Activated CD8-positive, alpha-beta memory T cell treated with anti-CD3 and anti-CD28 coated beads, Interleukin-2, amount 50 U/mL, for 4 hours (primary cell): Measurements from ENCODE around the gene RASL12.
"Not testable (repeated sequence)": the region's sequence is repeated elsewhere in the genome, so short reads cannot be mapped to it uniquely, and the experiment has no call there.

Experiments used
- DNase-seq: peaks from one replicate; pipeline ENCODE4 v3.0.0-alpha.2; 2020

The RASL12 gene

DNA sequence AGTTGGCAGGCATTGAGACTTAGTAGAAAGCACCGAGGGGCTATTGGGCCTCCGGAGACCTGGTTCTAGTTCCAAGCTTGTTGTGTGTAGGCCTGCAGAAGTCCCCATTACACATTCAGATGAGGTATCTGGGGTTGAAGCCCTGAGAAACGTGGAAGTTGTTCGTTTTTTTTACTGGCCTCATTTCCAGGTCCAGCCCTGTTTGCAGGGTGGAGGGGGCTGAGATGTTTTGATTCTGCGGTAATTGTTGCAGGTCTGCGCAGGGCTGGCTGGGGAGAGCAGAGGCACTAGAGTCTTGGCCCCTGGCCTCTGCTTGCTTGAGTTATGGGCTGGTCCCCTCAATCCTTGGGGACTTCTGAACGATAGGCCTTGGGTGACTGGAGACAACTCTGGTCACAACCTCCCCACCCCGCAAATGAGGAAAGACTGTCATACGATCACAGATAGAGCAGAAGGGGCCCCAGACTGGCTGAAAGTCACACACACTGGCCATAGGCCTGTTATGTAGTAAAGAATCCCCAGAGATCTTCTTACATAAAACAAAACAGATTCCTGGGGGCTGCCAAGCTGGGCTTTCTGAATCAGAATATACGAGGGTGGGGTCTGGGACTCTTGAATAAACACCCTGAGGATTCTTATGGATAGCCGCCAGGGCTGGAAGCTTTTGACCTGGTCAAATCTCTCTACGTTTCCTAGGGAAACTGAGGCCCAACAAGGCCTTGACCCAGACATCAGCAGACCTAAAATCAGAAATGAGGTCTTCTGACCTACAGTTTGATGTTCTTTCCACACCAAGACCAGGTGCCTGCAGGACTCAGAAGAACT, 24.4 kb upstream of the RASL12 start:
- DNase-seq = no peak

DNA sequence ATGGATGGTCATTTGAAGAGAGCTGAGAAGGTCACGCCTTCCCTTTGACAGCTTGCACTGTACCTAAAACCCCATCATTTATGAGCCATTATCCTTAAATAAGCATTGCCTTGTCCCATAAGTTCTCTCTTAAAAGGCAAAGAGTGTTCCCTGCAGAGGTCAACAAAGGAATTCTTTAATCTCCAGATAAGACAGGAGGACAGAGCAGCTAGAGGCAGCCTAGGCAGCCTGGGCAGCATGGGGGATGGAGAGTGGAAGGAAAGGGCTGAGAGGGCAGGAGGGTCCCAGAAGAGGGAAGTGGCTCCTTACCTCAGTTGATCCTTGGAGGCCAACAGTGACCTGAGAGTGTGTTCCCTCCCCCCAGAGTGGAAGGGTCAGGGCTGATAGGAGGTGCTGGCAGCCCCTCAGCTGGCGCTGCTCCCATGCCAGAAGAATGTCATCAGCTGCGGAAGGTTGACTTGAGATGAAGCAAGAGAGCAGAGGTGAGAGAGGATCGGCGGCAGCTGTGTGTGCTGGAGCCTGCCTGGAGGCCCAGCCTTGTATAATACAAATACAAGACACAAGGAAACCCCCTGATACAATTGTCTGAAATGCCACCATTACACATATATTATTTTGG, 21.5 kb upstream of the RASL12 start:
- no peak for DNase-seq

DNA sequence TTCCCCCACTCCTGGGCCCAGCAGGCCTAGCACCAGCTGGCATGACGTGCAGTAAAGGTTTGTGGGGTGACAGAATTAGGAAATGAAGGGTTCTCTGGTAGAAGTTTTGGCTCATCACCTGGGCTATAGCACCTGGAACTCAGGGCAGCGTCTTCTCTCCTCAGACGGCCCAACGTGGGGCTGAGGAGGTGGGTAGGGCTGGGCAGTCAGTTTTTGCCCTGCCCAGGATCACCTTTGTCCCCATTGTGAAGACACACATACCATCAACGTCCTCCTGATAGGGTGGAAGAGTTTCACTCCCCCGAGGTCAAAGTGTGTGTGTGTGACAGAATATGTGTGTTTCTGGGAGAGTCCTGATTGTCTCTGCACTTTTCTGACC, 20.8 kb upstream of the RASL12 start:
- DNase-seq = no peak

DNA sequence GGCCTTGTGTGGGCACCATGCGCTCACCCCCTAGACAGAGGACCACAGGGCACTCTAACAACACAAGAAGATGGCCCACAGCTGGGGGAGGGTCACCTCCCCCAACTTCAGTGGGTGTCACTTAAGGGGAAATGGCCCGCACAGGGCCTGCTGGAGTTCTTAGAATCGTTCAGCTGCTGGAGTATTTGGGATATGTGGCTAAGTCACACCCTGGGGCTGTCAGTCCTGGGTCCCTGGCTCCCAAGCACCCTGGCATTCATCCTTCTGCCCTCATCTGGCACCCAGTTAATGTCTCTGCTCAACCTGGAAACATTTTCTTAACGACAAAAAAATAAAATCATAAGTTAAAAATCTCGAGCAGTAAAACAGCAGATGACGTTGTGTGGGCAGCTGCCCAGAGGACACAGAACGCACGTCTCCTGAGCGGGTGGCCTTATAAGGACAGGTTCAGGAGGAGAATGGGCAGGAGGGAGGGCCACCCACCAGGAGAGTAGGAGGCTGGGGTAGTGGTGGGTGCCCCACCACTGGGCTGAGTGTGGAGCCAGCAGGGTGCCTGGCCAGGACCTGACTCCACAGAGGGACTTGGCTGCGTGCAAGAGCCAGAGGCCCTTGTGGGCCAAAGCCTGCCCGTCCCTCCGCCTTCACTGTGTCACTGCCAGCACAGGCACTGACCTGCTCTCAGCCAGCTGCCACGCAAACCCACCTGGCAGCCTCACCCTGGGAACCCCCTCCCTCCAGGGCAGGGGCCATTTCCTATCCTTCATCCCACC, 20.3 kb upstream of the RASL12 start:
- DNase-seq = no peak

DNA sequence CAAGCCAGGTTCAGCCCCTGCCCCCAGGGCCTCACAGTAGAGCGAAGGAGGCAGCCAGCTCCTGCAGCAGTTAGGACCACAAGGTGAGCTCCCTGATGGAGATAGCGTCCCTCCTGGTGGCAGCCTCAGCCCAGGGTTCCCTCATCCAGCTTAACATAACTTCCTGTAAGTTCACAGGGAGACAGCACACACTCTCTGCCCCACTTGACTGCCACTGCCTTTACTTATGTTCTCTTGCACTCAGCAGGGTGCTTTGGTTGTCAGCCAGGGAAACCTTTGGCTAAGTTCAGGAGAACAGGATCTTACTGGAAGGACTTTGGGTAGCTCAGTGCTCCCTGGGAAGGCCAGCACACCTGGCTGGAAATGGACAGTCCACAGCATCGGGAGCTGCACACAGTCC, 19.6 kb upstream of the RASL12 start:
- no peak for DNase-seq

DNA sequence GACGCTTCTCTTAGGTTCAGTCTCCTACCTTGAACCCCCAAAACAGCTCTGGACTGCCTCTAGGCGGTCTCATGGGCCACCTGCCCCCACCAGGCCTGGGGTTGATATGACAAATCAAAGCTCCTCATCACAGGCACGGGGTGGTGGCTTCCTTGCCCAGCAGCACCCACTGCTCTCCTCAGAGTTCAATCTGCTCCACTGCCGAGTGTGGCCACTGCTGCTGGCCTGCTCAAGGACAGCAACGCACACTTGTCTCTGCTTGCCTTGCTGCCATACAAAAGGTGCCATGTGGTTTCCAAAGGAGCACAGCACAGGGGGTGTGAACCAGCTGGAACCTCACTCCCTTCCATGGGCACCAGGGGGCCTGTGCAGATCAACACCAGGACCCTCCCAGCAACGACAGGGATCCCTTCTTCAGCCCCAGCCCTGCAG, 18.9 kb upstream of the RASL12 start:
- DNase-seq = no peak

DNA sequence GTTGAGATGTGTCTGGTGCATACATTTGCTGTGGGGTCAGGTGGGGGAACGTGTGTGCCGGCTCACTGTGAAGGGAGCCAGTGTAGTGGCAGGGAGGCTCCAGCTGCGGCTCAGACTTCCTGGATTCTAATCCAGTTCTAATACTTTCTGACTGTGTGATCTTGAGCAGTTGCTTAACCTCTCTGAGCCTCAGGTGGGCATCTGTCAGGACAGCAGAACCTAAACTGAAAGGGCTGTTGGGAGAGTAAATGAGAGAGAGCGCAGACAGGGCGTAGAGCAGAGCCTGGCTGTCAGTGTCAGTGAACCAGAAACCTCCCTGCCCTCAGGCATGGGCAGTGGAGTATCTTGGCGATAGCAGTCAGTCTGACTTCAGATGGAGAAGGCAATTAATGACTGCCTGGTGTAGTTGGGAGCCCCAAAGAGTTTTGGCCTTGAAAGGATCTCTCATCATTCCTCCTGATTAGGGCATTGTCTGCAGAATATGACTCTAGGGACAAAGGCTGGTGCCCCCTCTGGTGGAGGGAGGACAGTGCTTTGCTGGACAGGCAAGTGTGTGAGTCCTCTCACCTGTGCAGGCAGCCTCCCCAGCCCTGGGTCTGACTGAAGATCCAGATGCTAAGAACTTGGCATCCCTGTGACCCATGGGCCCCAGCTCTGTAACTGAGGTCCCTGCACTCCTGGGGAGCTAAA, 18.3 kb upstream of the RASL12 start:
- no peak for DNase-seq

DNA sequence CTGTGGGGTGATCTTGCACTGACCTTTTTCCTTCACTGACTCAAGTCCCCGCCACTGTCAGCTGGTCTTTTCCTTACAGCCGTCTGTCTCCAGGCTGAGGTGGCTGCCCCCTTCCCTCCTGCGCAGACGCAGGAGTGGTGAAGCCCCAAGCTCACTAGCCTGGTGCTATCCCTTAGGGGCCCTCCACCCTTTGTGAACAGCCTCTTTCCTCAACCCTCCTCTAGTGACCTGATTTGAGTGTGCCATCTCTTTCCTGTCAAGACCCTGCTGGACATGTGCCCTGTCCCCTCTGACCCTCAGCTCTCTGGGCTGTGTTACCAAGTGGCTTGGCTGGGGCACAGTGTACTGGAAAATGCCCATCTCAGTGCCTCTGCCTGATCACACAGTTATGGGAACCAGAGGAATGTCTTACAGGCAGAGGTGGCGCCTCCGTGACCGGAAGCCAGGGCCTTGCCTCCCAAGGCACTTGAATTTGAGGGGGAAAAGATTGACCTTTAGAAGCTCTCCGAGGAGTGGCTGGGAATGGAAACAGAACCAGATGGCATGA, 17.5 kb upstream of the RASL12 start:
- no peak for DNase-seq

DNA sequence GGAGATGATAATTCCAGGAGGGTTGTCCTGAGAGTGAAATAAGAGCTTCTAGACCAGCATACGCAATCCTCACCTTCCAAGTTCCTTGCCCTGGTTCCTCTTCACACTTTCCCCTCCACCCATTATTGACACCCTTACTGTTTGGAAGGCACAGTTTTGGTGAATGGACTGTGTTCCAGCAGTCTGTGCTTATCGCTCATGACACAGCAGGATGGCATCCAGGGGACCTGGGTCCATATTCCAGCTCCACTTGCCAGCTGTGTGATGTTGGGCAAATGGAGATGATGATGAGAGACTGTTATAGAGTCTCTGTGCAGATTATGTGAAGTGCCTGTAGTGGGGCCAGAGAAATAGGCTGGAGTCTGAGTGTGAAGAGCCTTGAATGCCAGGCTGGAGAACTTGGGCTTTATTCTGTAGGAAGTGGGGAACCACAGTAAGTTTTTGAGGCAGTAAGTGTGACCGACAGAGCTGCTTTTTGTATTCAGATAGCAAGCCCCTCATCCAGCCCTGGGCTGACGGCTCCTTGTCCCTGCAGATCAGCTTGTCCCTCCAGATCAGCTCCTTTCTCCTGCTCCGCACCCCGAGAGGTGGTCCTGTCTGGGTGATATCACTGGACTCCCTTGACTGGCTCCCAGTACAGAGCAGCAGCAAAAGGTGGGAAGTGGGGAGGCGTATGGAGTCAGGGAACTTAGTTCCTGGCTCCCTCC, 16.9 kb upstream of the RASL12 start:
- DNase-seq = no peak

DNA sequence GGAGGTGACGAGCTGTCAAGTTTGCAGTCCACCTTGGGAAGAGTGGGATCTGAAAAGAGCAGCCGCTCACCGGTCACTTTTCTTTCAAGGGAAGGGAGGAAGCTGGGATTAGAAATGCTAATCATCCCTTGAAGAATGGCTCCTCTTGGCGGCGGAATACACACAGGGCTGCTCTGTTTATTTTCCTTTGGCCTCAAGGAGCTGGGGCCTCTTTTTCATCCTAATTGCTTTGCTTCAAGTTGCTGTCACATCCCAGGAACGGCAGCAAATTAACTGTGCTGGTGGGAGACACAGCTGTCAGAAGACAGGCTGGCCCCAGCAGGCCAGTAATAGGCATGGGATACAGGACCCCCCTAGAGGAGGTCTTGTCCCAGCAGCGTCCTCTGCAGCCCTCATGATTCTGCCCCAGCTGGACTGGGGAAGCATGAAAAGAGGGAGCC, 15.5 kb upstream of the RASL12 start:
- DNase-seq = no peak

DNA sequence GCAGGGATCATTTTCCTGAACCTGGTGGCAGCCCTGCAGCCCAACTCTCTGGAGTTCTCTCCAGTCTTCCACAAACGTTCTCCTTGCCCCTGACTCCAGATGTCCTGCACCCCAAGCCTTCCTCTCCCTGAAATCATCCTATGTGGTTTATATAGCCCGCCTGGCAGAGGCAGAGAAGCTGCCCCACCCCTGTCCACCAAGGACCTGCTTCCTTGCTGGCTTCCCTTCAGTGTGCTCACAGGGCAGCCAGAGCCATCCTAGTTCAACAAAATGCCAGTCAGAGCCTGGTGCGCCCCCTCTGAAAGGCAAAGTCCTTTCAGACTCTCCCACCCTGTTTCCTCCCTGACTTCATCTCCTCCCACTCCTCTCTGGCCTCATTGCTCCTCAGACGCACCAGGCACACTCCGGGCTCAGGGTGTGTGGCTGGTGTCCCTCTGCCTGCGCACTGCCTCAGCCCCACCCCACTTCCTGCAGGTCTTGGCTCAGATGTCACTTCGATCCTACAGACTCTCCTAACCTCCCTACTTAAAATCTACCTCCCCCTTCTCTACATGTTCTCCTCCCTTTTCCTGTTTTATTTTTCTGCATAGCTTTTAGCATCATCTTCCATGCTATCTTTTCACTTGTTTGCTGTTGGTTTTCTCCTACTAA, 14.6 kb upstream of the RASL12 start:
- no peak for DNase-seq

DNA sequence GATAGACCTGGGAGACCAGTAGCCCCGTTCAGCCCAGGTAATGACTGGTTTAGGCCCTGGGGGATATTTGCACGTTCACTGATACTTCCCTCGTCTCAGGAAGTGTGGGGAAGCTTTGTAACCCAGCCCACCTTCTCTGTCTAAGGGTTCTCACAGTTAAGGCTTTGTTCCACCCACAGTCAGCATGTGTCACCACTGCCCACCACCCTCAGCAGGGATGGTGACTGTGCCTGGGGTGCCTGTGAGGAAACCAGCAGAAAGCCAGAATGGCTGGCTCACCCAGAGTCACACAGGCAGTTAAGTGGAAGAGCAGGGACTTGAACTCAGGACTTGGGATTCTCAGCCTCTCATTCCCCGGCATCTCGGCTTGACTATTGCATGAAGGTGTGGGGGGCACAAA, 14.0 kb upstream of the RASL12 start:
- no peak for DNase-seq

DNA sequence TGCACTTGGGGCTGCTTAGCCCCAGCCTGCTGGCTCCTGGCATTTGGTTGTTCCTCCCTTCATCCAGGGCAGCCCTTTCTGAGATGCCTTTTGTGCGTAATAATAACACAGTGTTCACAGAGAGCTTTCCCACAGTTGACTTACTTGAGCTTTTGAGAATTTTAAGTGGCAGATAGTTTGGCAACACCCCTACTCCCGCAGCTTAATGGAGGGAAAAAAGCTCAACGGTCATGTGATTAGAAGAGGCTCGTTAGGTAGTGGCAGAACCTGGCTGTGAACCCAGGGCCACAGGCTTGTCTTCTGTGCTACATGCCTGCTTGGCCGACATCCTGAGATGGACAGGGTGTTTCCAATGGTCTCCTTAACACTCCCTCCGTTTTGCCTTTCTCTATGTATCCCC, 13.5 kb upstream of the RASL12 start:
- no peak for DNase-seq

DNA sequence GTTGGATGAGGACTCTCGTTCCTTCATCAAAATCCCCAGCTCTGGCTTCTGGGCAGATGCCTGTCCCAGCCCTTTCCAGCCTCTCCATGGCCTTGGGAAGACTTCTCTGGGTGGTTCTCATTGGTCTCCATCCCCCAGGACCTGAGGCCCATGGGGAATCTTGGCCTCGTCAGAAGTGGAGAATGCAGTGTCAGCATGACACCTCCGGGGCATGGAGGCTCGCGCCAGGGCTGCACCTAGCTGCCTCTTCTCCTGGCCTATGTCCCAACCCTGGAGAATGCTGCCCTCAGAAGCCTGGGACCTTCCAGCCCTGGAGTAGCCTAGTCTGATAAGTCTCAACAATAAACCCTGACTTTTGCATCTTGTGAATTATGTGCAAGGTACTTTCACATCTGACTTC, 11.8 kb upstream of the RASL12 start:
- no peak for DNase-seq

DNA sequence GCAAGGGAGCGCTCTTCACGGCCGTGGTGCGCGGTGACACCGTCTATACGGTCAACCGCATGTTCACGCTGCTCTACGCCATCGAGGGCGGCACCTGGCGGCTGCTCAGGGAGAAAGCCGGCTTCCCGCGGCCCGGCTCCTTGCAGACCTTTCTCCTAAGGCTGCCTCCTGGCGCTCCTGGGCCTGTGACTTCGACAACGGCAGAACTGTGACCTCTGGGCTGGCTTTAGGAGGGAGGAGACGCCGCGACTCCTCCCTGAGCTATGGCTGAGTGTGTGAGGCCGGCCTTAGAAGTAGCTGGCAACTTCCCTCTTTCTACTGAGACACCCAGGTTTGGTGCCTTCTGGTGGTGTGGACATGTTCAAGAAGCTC, 10.2 kb upstream of the RASL12 start:
- DNase-seq = peak; percentile 47

DNA sequence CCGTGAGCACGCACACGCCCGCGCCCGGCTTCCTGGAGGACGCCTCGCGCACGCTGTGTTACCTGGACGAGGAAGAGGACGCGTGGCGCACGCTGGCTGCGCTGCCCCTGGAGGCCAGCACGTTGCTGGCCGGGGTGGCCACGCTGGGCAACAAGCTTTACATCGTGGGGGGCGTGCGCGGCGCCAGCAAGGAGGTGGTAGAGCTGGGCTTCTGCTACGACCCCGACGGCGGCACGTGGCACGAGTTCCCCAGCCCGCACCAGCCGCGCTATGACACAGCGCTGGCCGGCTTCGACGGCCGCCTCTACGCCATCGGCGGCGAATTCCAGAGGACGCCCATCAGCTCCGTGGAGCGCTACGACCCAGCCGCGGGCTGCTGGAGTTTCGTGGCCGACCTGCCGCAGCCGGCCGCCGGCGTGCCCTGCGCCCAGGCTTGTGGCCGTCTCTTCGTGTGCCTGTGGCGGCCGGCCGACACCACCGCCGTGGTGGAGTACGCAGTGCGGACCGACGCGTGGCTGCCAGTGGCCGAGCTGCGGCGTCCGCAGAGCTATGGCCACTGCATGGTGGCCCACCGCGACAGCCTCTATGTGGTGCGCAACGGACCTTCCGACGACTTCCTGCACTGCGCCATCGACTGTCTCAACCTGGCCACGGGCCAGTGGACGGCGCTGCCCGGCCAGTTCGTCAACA, 9.6 kb upstream of the RASL12 start:
- no peak for DNase-seq

DNA sequence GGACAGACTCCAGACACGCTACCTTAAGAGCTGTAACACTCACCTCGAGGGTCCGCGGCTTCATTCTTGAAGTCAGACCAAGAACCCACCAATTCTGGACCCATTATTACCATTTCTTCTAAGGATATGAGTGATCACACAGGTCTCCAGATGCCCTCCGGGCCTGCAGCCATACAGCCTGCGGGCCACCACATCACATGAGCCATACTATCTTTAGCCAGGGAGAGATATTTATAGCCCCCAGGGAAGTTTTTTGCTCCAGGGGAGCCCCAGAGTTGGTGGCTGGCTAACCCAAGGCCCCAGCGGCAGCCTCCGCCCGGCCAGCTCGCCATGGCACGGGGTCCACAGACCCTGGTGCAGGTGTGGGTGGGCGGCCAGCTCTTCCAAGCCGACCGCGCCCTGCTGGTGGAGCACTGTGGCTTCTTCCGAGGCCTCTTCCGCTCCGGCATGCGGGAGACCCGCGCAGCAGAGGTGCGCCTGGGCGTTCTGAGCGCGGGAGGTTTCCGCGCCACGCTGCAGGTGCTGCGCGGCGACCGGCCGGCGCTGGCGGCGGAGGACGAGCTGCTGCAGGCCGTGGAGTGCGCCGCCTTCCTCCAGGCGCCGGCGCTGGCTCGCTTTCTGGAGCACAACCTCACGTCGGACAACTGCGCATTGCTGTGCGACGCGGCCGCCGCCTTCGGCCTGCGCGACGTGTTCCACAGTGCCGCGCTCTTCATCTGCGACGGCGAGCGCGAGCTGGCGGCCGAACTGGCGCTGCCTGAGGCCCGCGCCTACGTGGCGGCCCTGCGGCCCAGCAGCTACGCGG, 8.9 kb upstream of the RASL12 start, which contains the start of gene KBTBD13:
TSS of gene KBTBD13 (plus strand) at position 261 of the 805 bp plus-strand sequence. CDS start at position 331, 70 bp downstream.
- no peak for DNase-seq

DNA sequence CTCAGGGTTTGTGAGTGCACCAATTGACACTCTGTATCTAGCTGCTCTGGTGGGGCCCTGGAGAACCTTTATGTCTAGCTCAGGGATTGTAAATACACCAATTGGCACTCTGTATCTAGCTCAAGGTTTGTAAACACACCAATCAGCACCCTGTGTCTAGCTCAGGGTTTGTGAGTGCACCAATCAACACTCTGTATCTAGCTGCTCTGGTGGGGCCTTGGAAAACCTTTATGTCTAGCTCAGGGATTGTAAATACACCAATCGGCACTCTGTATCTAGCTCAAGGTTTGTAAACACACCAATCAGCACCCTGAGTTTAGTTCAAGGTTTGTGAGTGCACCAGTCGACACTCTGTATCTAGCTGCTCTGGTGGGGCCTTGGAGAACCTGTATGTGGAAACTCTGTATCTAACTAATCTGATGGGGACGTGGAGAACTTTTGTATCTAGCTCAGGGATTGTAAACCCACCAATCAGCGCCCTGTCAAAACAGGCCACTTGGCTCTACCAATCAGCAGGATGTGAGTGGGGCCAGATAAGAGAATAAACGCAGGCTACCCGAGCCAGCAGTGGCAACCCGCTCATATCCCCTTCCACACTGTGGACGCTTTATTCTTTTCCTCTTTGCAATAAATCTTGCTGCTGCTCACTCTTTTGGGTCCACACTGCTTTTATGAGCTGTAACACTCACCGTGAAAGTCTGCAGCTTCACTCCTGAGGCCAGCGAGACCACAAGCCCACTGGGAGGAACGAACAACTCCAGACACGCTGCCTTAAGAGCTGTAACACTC, 8.0 kb upstream of the RASL12 start:
- DNase-seq = not testable (repeated sequence)

DNA sequence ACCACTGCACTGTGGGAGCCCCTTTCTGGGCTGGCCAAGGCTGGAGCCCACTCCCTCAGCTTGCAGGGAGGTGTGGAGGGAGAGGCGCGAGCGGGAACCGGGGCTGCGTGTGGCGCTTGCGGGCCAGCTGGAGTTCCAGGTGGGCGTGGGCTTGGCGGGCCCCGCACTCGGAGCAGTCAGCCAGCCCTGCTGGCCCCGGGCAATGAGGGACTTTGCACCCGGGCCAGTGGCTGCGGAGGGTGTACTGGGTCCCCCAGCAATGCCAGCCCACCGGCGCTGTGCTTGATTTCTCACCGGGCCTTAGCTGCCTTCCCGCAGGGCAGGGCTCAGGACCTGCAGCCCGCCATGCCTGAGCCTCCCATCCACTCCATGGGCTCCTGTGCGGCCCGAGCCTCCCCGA, 7.2 kb upstream of the RASL12 start:
- DNase-seq = not testable (repeated sequence)
